ENCODE measurements around the gene LRP6. TPM values are rescaled to one million over a fixed set of nuclear protein-coding genes. Genes with fewer than 3 reads are reported as not detected.

LRP6 gene
- total RNA-seq, 1 experiment from 2014 or later: 10.2 TPM

DNA sequence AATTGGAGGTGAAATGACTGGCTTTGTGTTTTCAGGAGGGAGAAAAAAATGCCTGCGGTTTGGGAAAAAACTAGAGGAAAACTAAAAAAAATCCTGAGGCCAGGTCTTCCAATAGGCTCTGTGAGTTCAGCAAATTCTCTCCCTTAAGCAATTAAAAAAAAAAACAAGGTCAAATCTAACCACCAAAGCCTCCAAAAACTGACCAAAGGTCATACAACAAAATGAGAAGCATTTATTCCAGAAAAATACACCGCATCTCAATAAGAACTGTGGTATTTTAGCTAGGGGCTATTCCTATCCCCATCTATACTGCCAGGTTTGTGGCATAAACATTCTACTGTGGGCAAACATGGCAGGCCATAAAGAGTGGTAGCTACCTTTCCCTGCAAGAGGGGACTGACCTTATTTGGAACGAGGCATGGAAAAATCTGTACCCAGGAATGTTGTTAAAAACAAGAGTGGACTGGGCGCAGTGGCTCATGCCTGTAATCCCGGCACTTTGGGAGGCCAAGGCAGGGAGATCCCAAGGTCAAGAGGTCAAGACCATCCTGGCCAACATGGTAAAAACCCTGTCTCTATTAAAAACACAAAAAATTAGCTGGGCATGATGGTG lies 60.0 kb downstream of the LRP6 start:
- no peak overlapping the region for H3K4me3 ChIP-seq
- DNase-seq: no peak
- no peaks in the 10 kb centered on the region; the same call in 1 of the 2 replicates for H3K36me3 ChIP-seq
- no peaks in the 10 kb centered on the region for H3K27me3 ChIP-seq
- H3K9me3 ChIP-seq: no peaks in the 10 kb centered on the region

DNA sequence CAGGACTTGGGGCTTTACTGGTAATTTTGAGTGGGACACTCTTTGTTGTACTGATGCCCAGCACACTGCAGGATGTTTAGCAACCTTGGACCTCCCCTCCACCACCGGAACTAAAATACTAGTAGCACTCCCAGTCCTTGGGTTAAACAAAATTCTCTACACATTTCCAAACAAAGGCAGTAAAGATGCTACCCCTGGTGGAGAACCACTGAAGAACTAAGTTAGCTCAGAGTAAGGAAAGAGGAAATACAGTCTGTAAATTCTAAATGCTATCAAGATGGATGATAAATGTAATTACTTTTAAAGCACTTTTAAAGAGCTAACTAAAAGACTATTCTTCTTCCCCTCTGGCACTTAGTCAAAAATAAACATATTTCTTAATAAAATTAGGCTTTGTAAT lies 64.1 kb downstream of the LRP6 start:
- Histone ChIP-seq H3K4me3 (no peak overlapping the region), H3K36me3 (peaks cover 10% of the 10 kb centered on the region), H3K27me3 (no peaks in the 10 kb centered on the region), H3K9me3 (no peaks in the 10 kb centered on the region)
- no peak for DNase-seq

DNA sequence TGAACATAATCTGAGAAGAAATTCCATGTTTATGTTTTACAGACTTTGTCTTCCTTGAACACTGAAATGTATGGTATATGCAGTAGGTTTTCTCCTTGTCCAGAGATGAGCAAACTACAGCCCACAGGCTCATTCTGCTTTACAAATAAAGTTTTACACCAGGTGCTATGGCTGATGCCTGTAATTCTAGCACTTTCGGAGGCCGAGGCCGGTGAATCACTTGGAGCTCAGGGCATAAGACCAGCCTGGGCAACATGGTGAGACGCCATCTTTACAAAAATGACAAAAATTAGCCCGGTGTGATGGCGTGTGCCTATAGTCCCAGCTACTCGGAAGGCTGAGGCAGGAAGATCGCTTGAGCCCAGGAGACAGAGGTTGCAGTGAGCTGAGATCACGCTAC lies 64.7 kb downstream of the LRP6 start:
- Histone ChIP-seq H3K9me3 (no peaks in the 10 kb centered on the region), H3K36me3 (peaks cover 14% of the 10 kb centered on the region), H3K4me3 (no peak overlapping the region), H3K27me3 (no peaks in the 10 kb centered on the region)
- no peak for DNase-seq

GRCh38 chr12:12201274-12201758 lies 65.5 kb downstream of the LRP6 start:
- no peaks in the 10 kb centered on the region for H3K27me3 ChIP-seq
- H3K36me3 ChIP-seq: peaks cover 14% of the 10 kb centered on the region
- H3K9me3 ChIP-seq: no peaks in the 10 kb centered on the region
- no peak overlapping the region for H3K4me3 ChIP-seq
- no peak for DNase-seq

GRCh38 chr12:12200363-12200762 lies 66.5 kb downstream of the LRP6 start:
- Histone ChIP-seq H3K27me3 (no peaks in the 10 kb centered on the region), H3K36me3 (peaks cover 19% of the 10 kb centered on the region), H3K4me3 (no peak overlapping the region), H3K9me3 (no peaks in the 10 kb centered on the region)
- no peak for DNase-seq

DNA sequence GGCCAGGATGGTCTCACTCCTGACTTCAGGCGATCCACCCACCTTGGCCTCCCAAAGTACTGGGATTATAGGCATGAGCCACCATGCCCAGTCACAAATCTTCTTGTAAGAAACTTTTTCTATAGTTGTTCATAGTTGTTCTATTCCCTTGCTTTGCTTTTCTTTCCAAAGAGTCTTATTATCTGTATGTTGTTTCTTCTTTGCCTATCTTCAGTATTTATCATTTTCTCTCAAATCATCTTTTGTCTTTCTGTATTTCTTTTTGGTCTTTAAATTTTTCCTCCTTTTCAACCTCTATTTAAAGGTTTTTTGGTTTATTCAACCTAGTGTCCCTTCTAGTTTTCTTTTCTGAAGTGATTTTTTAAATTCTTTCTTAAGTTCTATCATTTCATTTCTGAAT lies 68.7 kb downstream of the LRP6 start:
- Histone ChIP-seq H3K9me3 (no peaks in the 10 kb centered on the region), H3K27me3 (no peaks in the 10 kb centered on the region), H3K4me3 (no peak overlapping the region), H3K36me3 (peaks cover 20% of the 10 kb centered on the region)
- DNase-seq: no peak

GRCh38 chr12:12197128-12197527 lies 69.7 kb downstream of the LRP6 start:
- Histone ChIP-seq H3K9me3 (no peaks in the 10 kb centered on the region), H3K4me3 (no peak overlapping the region), H3K36me3 (peaks cover 20% of the 10 kb centered on the region), H3K27me3 (no peaks in the 10 kb centered on the region)
- DNase-seq: no peak

DNA sequence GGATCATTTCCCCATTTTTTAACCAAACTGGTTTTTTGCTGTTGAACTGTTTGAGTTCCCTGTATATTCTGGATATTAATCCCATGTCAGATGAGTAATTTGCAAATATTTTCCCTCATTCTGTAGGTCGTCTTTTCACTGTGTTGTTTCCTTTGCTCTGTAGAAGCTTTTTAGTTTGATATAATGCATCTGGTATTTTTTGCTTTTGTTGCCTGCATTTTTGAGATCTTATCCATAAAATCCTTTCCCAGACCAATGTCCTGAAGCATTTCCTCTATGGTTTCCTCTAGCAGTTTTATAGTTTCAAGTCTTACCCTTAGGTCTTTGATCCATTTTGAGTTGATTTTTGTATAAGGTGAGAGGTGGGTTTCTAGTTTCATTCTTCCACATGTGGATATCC lies 71.3 kb downstream of the LRP6 start:
- H3K9me3 ChIP-seq: no peaks in the 10 kb centered on the region
- DNase-seq: no peak
- H3K4me3 ChIP-seq: no peak overlapping the region
- peaks cover 18% of the 10 kb centered on the region for H3K36me3 ChIP-seq
- no peaks in the 10 kb centered on the region for H3K27me3 ChIP-seq

- H3K9me3 ChIP-seq: no peaks in the 10 kb centered on the region
- no peaks in the 10 kb centered on the region for H3K27me3 ChIP-seq
- H3K4me3 ChIP-seq: no peak overlapping the region
- H3K36me3 ChIP-seq: peaks cover 18% of the 10 kb centered on the region
- DNase-seq: no peak
Observed at GRCh38 chr12:12195081-12195480, 71.8 kb downstream of the LRP6 start.

GRCh38 chr12:12194206-12194605 lies 72.6 kb downstream of the LRP6 start:
- H3K36me3 ChIP-seq: peaks cover 15% of the 10 kb centered on the region
- no peaks in the 10 kb centered on the region for H3K27me3 ChIP-seq
- H3K4me3 ChIP-seq: no peak overlapping the region
- no peaks in the 10 kb centered on the region for H3K9me3 ChIP-seq
- no peak for DNase-seq

DNA sequence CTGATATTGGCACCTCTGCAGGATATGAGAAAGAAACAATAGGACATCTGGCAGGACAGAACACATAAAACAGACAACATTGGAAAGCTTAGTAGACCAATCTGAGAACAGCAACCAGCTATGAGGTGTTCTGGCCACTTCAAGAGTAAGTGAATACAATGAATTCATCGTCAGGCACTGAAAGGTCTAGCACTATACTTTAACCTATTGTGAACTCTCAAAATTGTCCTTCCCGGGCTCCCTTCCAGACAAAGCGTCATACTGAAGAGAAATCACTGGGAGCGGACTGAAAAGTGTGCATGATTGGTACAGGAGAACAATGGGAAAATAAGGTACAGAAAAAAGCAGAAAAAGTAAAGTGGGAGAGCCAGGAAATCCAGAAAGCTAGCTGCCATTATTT lies 75.8 kb downstream of the LRP6 start:
- Histone ChIP-seq H3K9me3 (no peaks in the 10 kb centered on the region), H3K36me3 (peaks cover 6% of the 10 kb centered on the region)
- no peak for DNase-seq

GRCh38 chr12:12190087-12190809 lies 76.6 kb downstream of the LRP6 start:
- H3K9me3 ChIP-seq: no peaks in the 10 kb centered on the region
- no peak for DNase-seq
- no peaks in the 10 kb centered on the region for H3K27me3 ChIP-seq
- H3K36me3 ChIP-seq: no peaks in the 10 kb centered on the region; the same call in 1 of the 2 replicates
- no peak overlapping the region for H3K4me3 ChIP-seq

More for the DNA sequence above, 75.8 kb downstream of the LRP6 start:
- no peaks in the 10 kb centered on the region for H3K27me3 ChIP-seq
- no peak overlapping the region for H3K4me3 ChIP-seq

GRCh38 chr12:12185414-12185813 lies 81.4 kb downstream of the LRP6 start:
- Histone ChIP-seq H3K9me3 (no peaks in the 10 kb centered on the region), H3K4me3 (no peak overlapping the region), H3K27me3 (no peaks in the 10 kb centered on the region), H3K36me3 (peaks cover 6% of the 10 kb centered on the region)
- no peak for DNase-seq

- H3K27me3 ChIP-seq: no peaks in the 10 kb centered on the region
- no peak overlapping the region for H3K4me3 ChIP-seq
- peaks cover 13% of the 10 kb centered on the region for H3K36me3 ChIP-seq
- peak; percentile 66 for DNase-seq
- H3K9me3 ChIP-seq: no peaks in the 10 kb centered on the region
Observed at GRCh38 chr12:12182703-12183365, 84.0 kb downstream of the LRP6 start.

GRCh38 chr12:12181511-12181910 lies 85.3 kb downstream of the LRP6 start:
- Histone ChIP-seq H3K36me3 (peaks cover 13% of the 10 kb centered on the region), H3K9me3 (no peaks in the 10 kb centered on the region), H3K4me3 (no peak overlapping the region), H3K27me3 (no peaks in the 10 kb centered on the region)
- DNase-seq: no peak

DNA sequence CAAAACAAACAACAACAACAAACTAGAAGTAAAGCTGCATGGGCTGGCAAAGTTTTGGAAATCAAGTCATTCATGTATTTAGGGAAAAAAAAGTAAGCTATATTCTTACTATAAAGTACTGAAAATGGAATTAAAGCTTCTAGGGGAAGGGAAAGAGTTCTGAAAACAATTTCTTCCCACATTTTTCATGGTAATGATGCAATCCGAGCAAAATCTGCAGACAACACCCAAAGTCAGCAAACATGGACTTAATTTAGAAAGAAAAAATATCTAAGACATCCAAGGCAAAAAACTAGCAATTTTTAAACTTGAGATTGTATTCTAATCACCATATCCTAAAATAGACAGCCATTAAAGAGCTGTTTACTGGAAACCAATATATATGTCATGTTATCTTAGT lies 86.3 kb downstream of the LRP6 start:
- no peak overlapping the region for H3K4me3 ChIP-seq
- peaks cover 13% of the 10 kb centered on the region for H3K36me3 ChIP-seq
- no peaks in the 10 kb centered on the region for H3K9me3 ChIP-seq
- H3K27me3 ChIP-seq: no peaks in the 10 kb centered on the region
- DNase-seq: no peak

GRCh38 chr12:12180136-12180535 lies 86.7 kb downstream of the LRP6 start:
- DNase-seq: no peak
- peaks cover 13% of the 10 kb centered on the region for H3K36me3 ChIP-seq
- no peak overlapping the region for H3K4me3 ChIP-seq
- no peaks in the 10 kb centered on the region for H3K9me3 ChIP-seq
- no peaks in the 10 kb centered on the region for H3K27me3 ChIP-seq
